ENCODE data around the gene LRRC4C. TPM values are rescaled to one million over a fixed set of nuclear protein-coding genes. Genes with fewer than 3 reads are reported as not detected.

LRRC4C gene
- total RNA-seq, 2 experiments from 2014 or later = not detected

DNA sequence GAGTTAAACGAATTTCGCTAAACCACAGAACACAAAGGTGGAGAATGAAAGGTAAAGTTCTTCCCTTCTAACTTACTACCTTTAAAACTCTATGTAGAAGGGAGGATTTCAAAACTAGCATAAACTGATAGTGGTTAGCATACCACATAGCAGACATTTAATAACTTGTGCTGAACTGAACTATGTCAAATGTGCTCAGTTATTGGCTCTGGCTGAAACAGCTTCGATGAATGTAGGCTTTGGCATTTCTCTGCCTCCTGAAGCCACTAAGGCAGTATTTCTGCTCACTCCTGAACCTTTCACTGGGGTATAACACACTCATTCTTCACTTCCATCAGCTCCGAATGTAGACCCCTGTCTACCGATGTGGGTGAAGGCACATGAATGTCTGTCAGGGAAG is 1188.1 kb downstream of the LRRC4C start:
- DNase-seq = no peak
- Mint-ChIP-seq H3K27ac (no peak overlapping the region), H3K4me3 (no peak overlapping the region), H3K4me1 (no peaks in the 10 kb centered on the region), H3K27me3 (no peaks in the 10 kb centered on the region), H3K9me3 (peaks cover 1% of the 10 kb centered on the region), H3K36me3 (no peaks in the 10 kb centered on the region)
- no peak for ATAC-seq (ENCODE audit: low read depth)
- POLR2A ChIA-PET = no interaction called here

GRCh38 chr11:40269865-40270264 is 1189.6 kb downstream of the LRRC4C start:
- DNase-seq (no peak), ATAC-seq (ENCODE audit: low read depth) (no peak)
- Mint-ChIP-seq H3K4me1 (no peaks in the 10 kb centered on the region), H3K4me3 (no peak overlapping the region), H3K9me3 (peaks cover 1% of the 10 kb centered on the region), H3K27me3 (no peaks in the 10 kb centered on the region), H3K27ac (no peak overlapping the region), H3K36me3 (no peaks in the 10 kb centered on the region)
- POLR2A ChIA-PET = no interaction called here

DNA sequence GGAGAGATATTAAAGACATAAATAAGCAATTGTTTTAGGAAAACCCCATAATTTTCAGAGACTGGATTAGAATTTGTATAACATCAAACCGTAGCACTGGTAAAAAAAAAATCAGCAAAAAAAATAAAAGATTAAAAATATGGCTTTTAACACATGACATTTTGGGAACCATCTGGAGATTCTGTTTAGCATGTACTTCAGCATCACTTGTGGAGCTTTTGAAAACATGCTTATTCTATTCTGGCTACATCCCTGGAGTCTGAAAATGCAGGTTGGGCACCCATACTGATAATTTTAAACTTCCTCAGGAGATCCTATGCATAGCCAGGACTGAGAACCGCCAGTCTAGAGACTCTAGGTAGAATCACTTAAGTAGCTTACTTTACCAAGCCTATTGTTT is 1190.9 kb downstream of the LRRC4C start:
- Mint-ChIP-seq H3K36me3 (no peaks in the 10 kb centered on the region), H3K27ac (no peak overlapping the region), H3K4me3 (no peak overlapping the region), H3K4me1 (no peaks in the 10 kb centered on the region), H3K27me3 (no peaks in the 10 kb centered on the region), H3K9me3 (peaks cover 1% of the 10 kb centered on the region)
- POLR2A ChIA-PET = no interaction called here
- DNase-seq (no peak), ATAC-seq (ENCODE audit: low read depth) (no peak)

DNA sequence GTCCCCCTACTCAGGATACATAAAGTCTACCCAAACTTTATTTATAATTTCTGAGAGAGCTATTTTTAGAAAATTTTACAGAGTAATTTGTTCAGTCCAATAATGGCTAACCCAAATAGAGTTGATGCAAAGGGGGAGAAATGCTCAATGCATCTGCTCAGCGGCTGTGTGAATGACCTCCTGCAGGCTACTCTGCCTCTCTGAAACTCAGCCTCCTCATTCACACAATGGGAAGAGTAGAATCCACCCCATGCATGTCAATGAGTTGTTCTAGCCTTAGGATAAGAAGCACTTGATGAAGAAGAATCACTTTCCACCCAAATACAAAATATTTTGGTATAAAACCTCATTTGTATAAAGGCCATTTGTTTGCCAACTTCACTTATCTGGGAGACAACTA is 1204.0 kb downstream of the LRRC4C start:
- H3K4me3 Mint-ChIP-seq = no peak overlapping the region
- H3K36me3 Mint-ChIP-seq = no peaks in the 10 kb centered on the region
- no peaks in the 10 kb centered on the region for H3K4me1 Mint-ChIP-seq
- POLR2A ChIA-PET = no interaction called here
- H3K27me3 Mint-ChIP-seq = no peaks in the 10 kb centered on the region
- DNase-seq (no peak), ATAC-seq (ENCODE audit: low read depth) (no peak)
- H3K27ac Mint-ChIP-seq = no peak overlapping the region
- H3K9me3 Mint-ChIP-seq = peaks cover 2% of the 10 kb centered on the region

DNA sequence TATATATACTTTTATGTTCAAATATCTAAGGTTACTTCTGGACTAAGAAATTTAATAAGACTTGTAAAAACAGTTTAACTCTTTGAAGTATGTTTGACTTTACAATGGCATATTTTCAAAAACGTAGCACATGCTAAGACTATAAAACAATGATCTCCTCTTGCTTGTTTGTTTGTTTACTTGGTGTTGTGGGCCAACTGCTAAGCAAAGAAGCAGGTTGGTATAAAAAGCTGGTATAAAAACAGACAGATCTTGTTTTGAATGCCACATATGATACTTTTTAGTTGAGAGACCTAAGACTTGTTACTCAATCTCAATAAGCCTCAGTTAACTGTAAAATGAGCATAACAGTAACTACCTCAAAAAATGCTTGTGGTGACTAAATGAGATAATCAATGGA is 1206.3 kb downstream of the LRRC4C start:
- H3K27ac Mint-ChIP-seq = no peak overlapping the region
- POLR2A ChIA-PET = no interaction called here
- no peak for DNase-seq
- peaks cover 2% of the 10 kb centered on the region for H3K9me3 Mint-ChIP-seq
- ATAC-seq (ENCODE audit: low read depth) = no peak
- no peak overlapping the region for H3K4me3 Mint-ChIP-seq
- no peaks in the 10 kb centered on the region for H3K4me1 Mint-ChIP-seq
- no peaks in the 10 kb centered on the region for H3K36me3 Mint-ChIP-seq
- no peaks in the 10 kb centered on the region for H3K27me3 Mint-ChIP-seq

- ATAC-seq (ENCODE audit: low read depth) (no peak), DNase-seq (no peak)
- H3K4me1 Mint-ChIP-seq = no peaks in the 10 kb centered on the region
- H3K9me3 Mint-ChIP-seq = peaks cover 2% of the 10 kb centered on the region
- no peaks in the 10 kb centered on the region for H3K27me3 Mint-ChIP-seq
- H3K4me3 Mint-ChIP-seq = no peak overlapping the region
- no peaks in the 10 kb centered on the region for H3K36me3 Mint-ChIP-seq
- POLR2A ChIA-PET = no interaction called here
- H3K27ac Mint-ChIP-seq = no peak overlapping the region
These were observed 1207.2 kb downstream of the LRRC4C start for GRCh38 chr11:40252236-40252635.

DNA sequence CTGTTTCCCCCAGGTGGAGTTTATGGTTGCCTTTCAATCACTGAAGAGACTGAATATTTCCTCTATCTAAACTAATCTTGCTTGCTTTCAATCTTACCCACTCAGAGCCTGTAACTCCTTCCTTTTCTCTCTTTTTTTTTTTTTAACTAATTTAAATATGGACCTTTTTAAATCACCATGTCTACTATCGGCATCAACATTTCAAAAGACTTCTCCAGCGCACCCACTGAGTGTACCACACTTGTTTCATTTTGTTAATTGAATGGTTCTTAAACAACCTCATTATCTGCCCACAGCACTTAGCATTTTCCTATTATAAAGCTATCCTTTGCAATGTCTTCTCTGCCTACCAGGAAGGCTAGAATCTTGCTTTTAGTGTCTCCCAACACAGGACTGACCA is 1212.5 kb downstream of the LRRC4C start:
- POLR2A ChIA-PET = no interaction called here
- Mint-ChIP-seq H3K36me3 (no peaks in the 10 kb centered on the region), H3K27me3 (no peaks in the 10 kb centered on the region), H3K27ac (no peak overlapping the region), H3K4me1 (no peaks in the 10 kb centered on the region), H3K9me3 (peaks cover 3% of the 10 kb centered on the region), H3K4me3 (no peak overlapping the region)
- ATAC-seq (ENCODE audit: low read depth) (no peak), DNase-seq (no peak)

DNA sequence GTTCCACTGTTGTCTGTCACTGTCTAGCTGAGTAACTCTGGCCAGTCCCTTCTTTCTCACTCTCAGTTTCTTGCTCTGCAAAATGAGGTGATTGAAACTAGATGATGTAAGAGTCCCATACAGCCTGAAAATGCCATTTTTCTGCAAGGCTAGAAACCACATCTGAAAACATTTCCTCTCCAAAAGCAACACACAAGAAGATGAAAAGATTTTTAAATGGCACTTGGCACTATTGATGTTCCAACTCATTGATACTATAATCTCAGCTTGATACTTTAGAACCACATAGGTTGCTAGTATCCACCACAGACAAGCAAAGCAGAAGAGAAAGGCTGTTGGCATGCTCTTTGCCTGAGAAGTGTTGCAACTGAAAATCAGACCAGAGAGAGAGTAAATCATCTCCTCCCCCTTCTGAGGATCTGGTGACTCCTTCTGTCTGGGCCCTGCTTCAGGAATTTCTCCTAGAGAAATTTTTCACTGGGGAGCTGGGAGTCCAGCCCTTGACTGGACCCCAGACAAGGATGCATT is 1217.9 kb downstream of the LRRC4C start:
- peaks cover 3% of the 10 kb centered on the region for H3K9me3 Mint-ChIP-seq
- no peak for DNase-seq
- POLR2A ChIA-PET = no interaction called here
- H3K27me3 Mint-ChIP-seq = no peaks in the 10 kb centered on the region
- H3K27ac Mint-ChIP-seq = no peak overlapping the region
- no peaks in the 10 kb centered on the region for H3K36me3 Mint-ChIP-seq
- H3K4me1 Mint-ChIP-seq = no peaks in the 10 kb centered on the region
- ATAC-seq (ENCODE audit: low read depth) = no peak
- no peak overlapping the region for H3K4me3 Mint-ChIP-seq

GRCh38 chr11:40240284-40240683 is 1219.2 kb downstream of the LRRC4C start:
- Mint-ChIP-seq H3K4me3 (no peak overlapping the region), H3K4me1 (no peaks in the 10 kb centered on the region), H3K9me3 (peaks cover 1% of the 10 kb centered on the region), H3K36me3 (no peaks in the 10 kb centered on the region), H3K27me3 (no peaks in the 10 kb centered on the region), H3K27ac (no peak overlapping the region)
- no peak for ATAC-seq (ENCODE audit: low read depth)
- POLR2A ChIA-PET = no interaction called here
- no peak for DNase-seq

- H3K9me3 Mint-ChIP-seq = no peaks in the 10 kb centered on the region
- ATAC-seq (ENCODE audit: low read depth) (no peak), DNase-seq (no peak)
- H3K4me1 Mint-ChIP-seq = no peaks in the 10 kb centered on the region
- no peaks in the 10 kb centered on the region for H3K27me3 Mint-ChIP-seq
- H3K36me3 Mint-ChIP-seq = no peaks in the 10 kb centered on the region
- H3K27ac Mint-ChIP-seq = no peak overlapping the region
- POLR2A ChIA-PET = no interaction called here
- H3K4me3 Mint-ChIP-seq = no peak overlapping the region
These were observed 1222.9 kb downstream of the LRRC4C start for GRCh38 chr11:40236526-40236925.

DNA sequence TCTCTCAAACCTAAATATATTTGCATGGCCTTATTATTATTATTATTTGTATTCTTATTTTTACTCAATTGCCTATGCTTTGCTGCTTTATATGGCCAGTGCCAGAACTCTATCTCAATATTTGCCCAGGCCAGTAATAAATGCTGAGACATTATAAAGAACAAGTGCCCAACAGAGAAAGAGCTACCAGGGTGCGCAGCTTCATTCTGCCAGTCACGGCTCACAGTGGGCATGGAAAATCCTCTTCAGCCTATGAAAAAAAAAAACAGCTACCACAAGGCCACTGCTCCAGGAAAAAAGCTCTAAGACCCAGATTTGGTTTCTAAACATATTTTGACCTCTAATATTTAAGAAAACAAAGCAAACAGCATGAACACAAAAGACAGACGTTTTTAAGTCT is 1223.6 kb downstream of the LRRC4C start:
- H3K27me3 Mint-ChIP-seq = no peaks in the 10 kb centered on the region
- H3K36me3 Mint-ChIP-seq = no peaks in the 10 kb centered on the region
- H3K9me3 Mint-ChIP-seq = no peaks in the 10 kb centered on the region
- no peak overlapping the region for H3K27ac Mint-ChIP-seq
- H3K4me3 Mint-ChIP-seq = no peak overlapping the region
- ATAC-seq (ENCODE audit: low read depth) (no peak), DNase-seq (no peak)
- POLR2A ChIA-PET = no interaction called here
- H3K4me1 Mint-ChIP-seq = no peaks in the 10 kb centered on the region

GRCh38 chr11:40230821-40231220 is 1228.6 kb downstream of the LRRC4C start:
- Mint-ChIP-seq H3K4me3 (no peak overlapping the region), H3K27ac (no peak overlapping the region), H3K27me3 (no peaks in the 10 kb centered on the region), H3K9me3 (no peaks in the 10 kb centered on the region), H3K36me3 (no peaks in the 10 kb centered on the region), H3K4me1 (no peaks in the 10 kb centered on the region)
- POLR2A ChIA-PET = no interaction called here
- DNase-seq (no peak), ATAC-seq (ENCODE audit: low read depth) (no peak)

DNA sequence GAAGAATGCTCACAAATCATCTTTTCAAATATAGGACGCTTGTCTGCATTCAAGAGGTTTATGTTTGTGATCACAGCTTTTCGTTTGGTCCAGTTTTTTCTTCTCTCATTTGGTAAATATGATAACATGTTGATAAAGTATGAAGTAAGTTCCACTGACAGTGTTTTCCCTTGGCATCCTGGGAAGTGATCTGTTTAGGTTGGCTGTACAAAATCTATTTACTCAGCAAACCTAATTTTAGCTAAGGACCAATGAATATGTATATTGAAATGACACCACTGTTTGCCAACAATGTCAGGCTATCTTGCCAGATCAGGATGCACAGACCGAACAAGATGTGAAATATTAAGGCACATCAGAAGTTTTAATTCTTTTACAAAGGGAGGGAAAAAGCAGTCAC is 1230.8 kb downstream of the LRRC4C start:
- no peaks in the 10 kb centered on the region for H3K4me1 Mint-ChIP-seq
- POLR2A ChIA-PET = no interaction called here
- DNase-seq = no peak
- no peaks in the 10 kb centered on the region for H3K27me3 Mint-ChIP-seq
- H3K4me3 Mint-ChIP-seq = no peak overlapping the region
- no peaks in the 10 kb centered on the region for H3K9me3 Mint-ChIP-seq
- H3K27ac Mint-ChIP-seq = no peak overlapping the region
- no peaks in the 10 kb centered on the region for H3K36me3 Mint-ChIP-seq
- ATAC-seq (ENCODE audit: low read depth) = no peak

GRCh38 chr11:40227730-40228129 is 1231.7 kb downstream of the LRRC4C start:
- Mint-ChIP-seq H3K4me3 (no peak overlapping the region), H3K27me3 (no peaks in the 10 kb centered on the region), H3K27ac (no peak overlapping the region), H3K4me1 (no peaks in the 10 kb centered on the region), H3K9me3 (no peaks in the 10 kb centered on the region), H3K36me3 (no peaks in the 10 kb centered on the region)
- no peak for DNase-seq
- no peak for ATAC-seq (ENCODE audit: low read depth)
- POLR2A ChIA-PET = no interaction called here

DNA sequence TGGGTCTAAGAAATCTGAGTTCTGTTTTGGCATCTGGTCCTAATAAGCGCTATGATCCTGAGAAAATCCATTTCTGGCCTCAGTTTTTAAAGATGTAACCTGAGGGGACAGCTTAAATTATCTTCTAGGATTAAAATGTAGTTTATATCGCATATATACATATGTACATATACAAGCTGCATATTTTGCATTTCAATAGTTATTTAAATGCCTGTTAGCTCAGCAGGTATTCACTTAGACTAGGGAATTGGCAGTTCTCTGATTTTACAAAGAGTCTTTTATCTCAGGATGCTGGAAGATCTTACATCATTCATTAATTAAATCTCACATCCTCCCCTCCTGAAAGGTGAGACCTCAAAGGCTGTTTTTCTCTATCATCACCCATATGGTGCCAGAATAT is 1232.8 kb downstream of the LRRC4C start:
- POLR2A ChIA-PET = interaction anchor here (0.5 kb wide), 1 partner anchor 954 kb away, joined by 3 read pairs; no protein-coding TSS in a partner anchor
- DNase-seq = no peak

More for the DNA sequence above, 1232.8 kb downstream of the LRRC4C start:
- ATAC-seq (ENCODE audit: low read depth) = no peak
- Mint-ChIP-seq H3K36me3 (no peaks in the 10 kb centered on the region), H3K4me1 (no peaks in the 10 kb centered on the region), H3K9me3 (no peaks in the 10 kb centered on the region), H3K27ac (no peak overlapping the region), H3K4me3 (no peak overlapping the region), H3K27me3 (no peaks in the 10 kb centered on the region)

Measured in activated naive CD8-positive, alpha-beta T cell treated with anti-CD3 and anti-CD28 coated beads, Interleukin-2, amount 10 ng/mL, durations not matched to agents 7 days and 5 days (primary cell).